Hepatocyte (in vitro differentiated cells): ENCODE data around the gene MTA1.

ENCODE experiments used
- CTCF ChIP-seq: fragments of 200-600 bp; sonication (generic); IDR thresholded peaks from 2 replicates; pipeline ENCODE4 v1.5.1; 2016; ENCODE audit warnings: antibody characterized with exemption, mild to moderate bottlenecking; ENCODE audit not compliant: poor library complexity
- EZH2 ChIP-seq: fragments of 200-600 bp; sonication (generic); IDR thresholded peaks from 2 replicates; pipeline ENCODE4 v1.6.1; 2016; ENCODE audit warnings: antibody characterized with exemption, mild to moderate bottlenecking, borderline replicate concordance

GRCh38 chr14:105452963-105453362, 33.3 kb downstream of the MTA1 start:
- no peak for TF ChIP-seq CTCF
- no peak for TF ChIP-seq EZH2
